Activated CD4-positive, alpha-beta T cell treated with anti-CD3 and anti-CD28 coated beads, Interleukin-2, amount 50 U/mL, for 48 hours (primary cell): ENCODE measurements around the gene C10orf105.

Experiments used
- DNase-seq, 2 experiments: peaks; one replicate each; pipeline ENCODE4 v3.0.0-alpha.2; 2020

The C10orf105 gene

GRCh38 chr10:71715860-71716259 is 3.7 kb downstream of the C10orf105 start:
- no peak for DNase-seq

GRCh38 chr10:71715026-71715425 is 4.6 kb downstream of the C10orf105 start:
- no peak for DNase-seq

DNA sequence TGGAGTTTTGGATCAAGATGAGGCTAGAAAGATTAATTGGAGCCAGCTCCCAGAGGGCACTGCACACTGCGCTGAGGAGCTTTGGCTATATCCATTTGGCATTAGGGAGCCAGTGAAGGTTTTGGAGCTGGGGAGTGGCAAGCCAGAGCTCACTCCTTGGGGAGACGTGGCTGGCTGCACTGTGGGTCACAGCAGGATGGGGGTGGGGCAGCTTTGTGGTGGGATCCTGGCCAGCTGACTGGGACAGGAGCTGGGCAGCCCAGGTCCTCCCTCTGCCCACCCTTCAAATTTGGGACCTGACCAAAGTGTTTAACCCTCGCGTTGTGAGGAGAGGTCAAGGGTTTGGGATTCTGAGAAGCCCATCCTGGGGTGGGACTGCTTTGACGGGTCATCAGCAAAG is 5.0 kb downstream of the C10orf105 start:
- DNase-seq, result no peak

DNA sequence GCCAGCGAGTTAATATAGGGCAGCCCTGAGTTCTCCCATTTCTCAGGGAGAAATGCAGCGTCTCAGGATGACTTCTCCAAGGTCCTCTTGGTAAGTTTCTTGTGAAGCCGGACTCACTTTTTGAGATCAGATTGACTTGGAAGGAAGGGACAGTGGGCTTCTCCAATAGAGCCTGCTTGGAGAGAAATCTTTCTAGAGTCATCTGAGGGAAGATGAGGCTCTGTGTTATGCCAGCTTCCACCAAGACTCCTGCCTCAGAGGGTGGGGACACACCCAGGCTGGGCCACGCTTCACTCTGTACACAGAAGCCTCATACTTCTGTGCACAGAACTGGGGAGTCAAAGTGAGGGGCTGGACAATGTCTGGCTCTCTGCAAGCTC is 5.6 kb downstream of the C10orf105 start:
- DNase-seq, result no peak

GRCh38 chr10:71713135-71714030 is 6.2 kb downstream of the C10orf105 start:
- DNase-seq, result peak; percentile 52 to 61

- peak in 1 of 2 experiments; percentile 50 for DNase-seq
These were observed 6.9 kb downstream of the C10orf105 start for GRCh38 chr10:71712572-71713134.

- DNase-seq, result no peak
These were observed 7.4 kb downstream of the C10orf105 start for GRCh38 chr10:71712170-71712569.

GRCh38 chr10:71711052-71711623 is 8.4 kb downstream of the C10orf105 start:
- no peak for DNase-seq

- no peak for DNase-seq
These were observed 9.1 kb downstream of the C10orf105 start for GRCh38 chr10:71710519-71710918.

DNA sequence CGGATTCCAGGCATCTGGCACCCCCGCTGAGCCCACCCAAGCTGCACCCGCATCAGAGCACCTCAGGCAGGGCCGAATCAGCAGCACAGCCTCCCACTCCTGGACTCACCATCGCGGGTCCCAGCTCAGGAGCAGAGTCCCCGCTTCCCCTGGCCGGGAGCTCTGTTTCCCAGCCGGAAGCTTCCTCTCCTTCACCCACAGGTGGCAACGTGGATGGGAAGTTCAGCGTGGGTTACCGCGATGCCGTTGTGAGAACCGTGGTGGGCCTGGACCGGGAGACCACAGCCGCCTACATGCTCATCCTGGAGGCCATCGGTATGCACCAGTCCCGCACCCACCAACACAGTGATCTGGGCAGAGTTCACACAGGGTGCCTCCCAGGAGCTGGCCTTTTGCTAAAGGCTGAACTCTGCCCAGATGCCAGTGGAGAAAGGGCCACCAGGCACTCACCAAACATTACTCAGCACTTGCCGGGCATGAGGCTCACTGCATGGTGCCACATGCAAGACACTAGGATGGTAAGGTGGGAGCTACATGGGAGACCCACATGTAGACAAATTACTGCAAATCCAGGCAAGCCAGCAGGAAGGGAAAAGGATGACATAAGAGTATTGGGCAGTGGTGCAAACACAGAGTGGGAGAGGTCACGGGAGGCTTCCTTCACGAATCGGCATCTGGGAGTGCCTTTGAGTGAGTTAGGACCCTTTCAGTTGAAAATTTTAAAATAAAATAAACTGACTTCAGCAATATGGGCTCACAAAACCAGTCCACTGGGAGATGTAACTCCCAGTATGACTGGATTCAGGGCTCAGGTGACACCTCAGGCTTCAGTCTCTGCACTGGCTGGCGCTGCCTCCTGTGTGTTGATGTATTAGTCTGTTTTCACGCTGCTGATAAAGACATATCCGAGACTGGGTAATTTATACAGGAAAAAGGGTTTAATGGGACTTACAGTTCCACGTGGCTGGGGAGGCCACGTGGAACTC is 10.4 kb downstream of the C10orf105 start:
- DNase-seq, result no peak

DNA sequence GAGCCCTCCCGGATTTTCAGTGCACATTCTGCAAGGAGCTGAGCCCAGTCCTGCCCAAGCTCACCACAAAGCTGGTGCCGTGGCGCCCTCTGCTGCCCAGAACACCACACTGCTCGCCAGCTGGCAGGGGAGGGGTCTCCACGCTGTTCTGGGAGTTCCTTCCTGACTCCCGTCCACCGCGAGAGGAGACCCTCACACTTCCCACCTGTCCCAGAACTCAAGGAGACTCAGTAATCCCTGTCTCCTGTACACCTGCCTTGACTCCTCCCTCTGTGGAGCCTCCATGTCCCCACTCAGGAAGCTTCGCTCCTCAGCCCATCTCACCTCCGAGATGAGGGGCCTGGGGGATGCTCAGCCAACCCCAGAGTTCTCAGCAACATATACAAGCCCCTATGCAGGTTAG is 11.3 kb downstream of the C10orf105 start:
- peak; percentile 77 to 82 for DNase-seq

DNA sequence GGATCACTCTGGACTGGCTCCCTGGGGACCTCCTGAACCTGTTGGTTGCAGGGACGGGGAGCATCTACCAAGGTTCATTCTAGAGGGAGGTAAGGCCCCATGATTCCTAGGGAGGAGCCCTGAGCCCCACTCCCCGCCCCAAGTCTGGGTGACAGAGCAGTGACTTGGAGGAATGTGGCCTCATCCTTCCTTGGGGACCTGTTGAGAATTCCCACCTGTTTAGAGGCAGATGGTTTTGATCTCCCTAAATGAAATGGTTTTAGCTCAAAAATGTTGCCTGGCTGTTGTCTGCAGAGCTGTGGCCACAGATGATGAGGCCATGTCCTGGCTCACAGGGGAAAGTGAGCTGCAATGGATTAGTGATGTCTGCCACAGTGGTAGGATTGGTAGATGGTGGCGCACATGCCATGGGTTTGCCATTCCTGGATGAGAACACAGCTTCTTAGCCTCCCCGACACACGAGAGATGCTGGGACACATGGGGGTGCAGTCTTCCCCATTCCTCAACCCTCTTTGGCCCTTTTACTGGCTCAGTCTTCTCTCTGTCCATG is 12.3 kb downstream of the C10orf105 start:
- DNase-seq, result no peak

- no peak for DNase-seq
These were observed 13.1 kb downstream of the C10orf105 start for GRCh38 chr10:71706216-71707121.

GRCh38 chr10:71705582-71705981 is 14.0 kb downstream of the C10orf105 start:
- DNase-seq, result no peak

- no peak for DNase-seq
These were observed 14.8 kb downstream of the C10orf105 start for GRCh38 chr10:71704816-71705215.

DNA sequence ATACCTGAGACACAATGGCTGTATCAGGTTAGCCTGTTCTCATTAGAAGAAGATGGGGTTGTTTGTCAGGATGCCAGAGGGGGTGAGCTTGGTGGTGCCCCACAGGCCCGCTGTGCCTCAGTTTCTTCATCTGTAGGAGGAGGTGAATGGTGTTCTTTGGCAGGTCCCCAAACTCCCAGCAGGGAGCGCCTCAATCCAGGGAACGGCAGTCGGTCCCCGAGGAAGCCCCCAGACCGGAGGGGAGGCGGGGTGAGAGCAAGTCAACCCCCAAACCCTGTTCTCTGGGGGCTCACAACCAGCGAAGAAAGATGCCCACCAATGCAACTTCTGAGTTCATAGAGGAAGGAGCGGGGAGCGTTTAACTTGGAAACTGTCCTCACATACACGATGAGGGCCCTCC is 16.0 kb downstream of the C10orf105 start:
- no peak for DNase-seq

DNA sequence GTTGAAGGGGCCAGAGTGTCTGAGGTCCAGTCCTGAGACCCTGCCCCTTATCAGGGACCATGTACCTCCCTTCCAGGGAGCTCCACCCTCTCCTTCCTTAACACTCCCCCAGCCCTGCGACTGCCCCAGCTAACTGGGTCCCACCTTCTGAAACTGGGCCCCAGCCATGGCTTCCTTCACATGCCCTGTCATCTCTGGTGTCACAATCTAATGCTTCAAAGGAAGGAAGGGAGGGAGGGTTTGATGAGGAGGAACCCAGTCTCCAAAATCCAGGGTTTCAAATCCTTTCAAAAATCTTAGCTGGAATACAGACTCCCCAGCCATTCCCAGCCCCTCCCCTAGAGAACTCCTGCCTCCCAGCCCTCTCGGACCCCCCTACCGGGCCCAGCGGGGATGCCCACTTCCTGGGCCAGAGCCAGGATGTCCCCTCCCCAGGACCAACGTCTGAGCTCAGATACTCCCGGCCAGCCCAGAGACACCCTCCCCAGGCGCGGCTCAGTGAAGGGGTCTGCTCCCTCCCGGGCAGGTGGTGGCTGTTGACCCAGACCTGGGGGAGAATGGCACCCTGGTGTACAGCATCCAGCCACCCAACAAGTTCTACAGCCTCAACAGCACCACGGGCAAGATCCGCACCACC is 18.0 kb downstream of the C10orf105 start:
- DNase-seq, result no peak

GRCh38 chr10:71700731-71701368 is 18.7 kb downstream of the C10orf105 start:
- no peak for DNase-seq

DNA sequence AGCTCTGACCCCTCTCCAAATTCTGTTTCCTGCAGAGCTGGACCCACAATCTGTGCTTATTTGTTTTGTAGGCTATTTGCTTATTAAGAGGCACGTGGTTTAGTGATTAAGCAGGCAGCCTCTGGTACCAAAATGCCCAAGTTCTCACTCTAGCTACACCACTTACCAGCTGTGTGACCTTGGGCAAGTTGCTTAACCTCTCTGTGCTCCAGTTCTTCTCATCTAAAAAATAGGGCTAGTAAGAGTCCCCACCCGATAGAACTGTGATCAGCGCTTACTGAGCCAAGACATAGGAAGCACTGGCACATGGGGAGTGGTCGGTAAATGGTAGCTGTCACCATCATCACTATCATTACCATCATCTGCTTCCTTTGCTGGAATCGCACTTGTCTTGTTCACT is 20.8 kb downstream of the C10orf105 start:
- DNase-seq, result no peak

- DNase-seq, result peak; percentile 58 to 62
These were observed 21.5 kb downstream of the C10orf105 start for GRCh38 chr10:71697938-71698709.
